Testis (tissue), 3 donors: ENCODE data around the gene NOS3. TPM values are rescaled to one million over a fixed set of nuclear protein-coding genes. Genes with fewer than 3 reads are reported as not detected.

Source experiments
- DNase-seq: peaks from one replicate; pipeline ENCODE4 v3.0.0-alpha.2; 2019
- H3K27ac ChIP-seq, 2 donors: fragments of 200-600 bp; sonication (generic); one replicate each; pipeline ENCODE4 v1.5.1; 2019
- H3K27me3 ChIP-seq: fragments of 200-600 bp; sonication (generic); one replicate; pipeline ENCODE4 v1.5.1; 2019
- H3K36me3 ChIP-seq: fragments of 200-600 bp; sonication (generic); one replicate; pipeline ENCODE4 v1.5.1; 2017; ENCODE audit warnings: low read depth; ENCODE audit errors: missing control alignments
- H3K4me1 ChIP-seq: fragments of 200-600 bp; sonication (generic); one replicate; pipeline ENCODE4 v1.5.1; 2019
- H3K4me3 ChIP-seq, 2 donors: fragments of 200-600 bp; sonication (generic); one replicate each; pipeline ENCODE4 v1.5.1; 2017 to 2019
- H3K9me3 ChIP-seq: fragments of 200-600 bp; sonication (generic); one replicate; pipeline ENCODE4 v1.5.1; 2017
- POLR2A ChIP-seq: fragments of 450-650 bp; IDR thresholded peaks from one replicate; pipeline ENCODE4 v1.6.1; 2017; ENCODE audit warnings: antibody characterized with exemption, mild to moderate bottlenecking, moderate library complexity
- WGBS, 2 donors: methylation state at CpG; one replicate each; pipeline ENCODE4 v1.1.5; 2018; 5-methylcytosine and 5-hydroxymethylcytosine counted together
- intact Hi-C: fragments of 100-400 bp; cut with DNase I; formaldehyde crosslinking; loops from one replicate; pipeline ENCODE4 v1.15.1; 2023; ENCODE audit warnings: low total_unique reads
- polyA plus RNA-seq: library from polyadenylated mRNA; stranded (reverse); fragments of 350-450 nt; fragmentation: Illumina TruSeq; extraction: RNeasy Lipid Tissue Mini Kit (QIAGEN cat#74804); gene quantifications from one replicate; pipeline ENCODE4 v1.2.3, GENCODE V29; 2014; ENCODE audit warnings: low read depth, low replicate concordance; ENCODE audit not compliant: insufficient read depth
- total RNA-seq, 2 donors: library from RNA; depleted of rRNA; stranded (reverse); fragments of >200 nt; gene quantifications; one replicate each; pipeline ENCODE4 v1.2.3, GENCODE V29; 2016
- TF ChIP-seq, protein P1 (sequence below), 3 experiments: fragments of 450-650 bp in 2 of 3; fragments of 200-600 bp in 1 of 3; sonication (generic) in 1 of 3; IDR thresholded peaks; one replicate each; pipeline ENCODE4 v1.5.1; 2016 to 2019; ENCODE audit warnings: antibody characterized with exemption in 3 of 3, mild to moderate bottlenecking in 2 of 3, moderate library complexity in 1 of 3

Gene NOS3
- total and polyA plus RNA-seq, 3 donors from 2014 or later, result 19.5 to 36.6 (median 25.0) TPM

DNA sequence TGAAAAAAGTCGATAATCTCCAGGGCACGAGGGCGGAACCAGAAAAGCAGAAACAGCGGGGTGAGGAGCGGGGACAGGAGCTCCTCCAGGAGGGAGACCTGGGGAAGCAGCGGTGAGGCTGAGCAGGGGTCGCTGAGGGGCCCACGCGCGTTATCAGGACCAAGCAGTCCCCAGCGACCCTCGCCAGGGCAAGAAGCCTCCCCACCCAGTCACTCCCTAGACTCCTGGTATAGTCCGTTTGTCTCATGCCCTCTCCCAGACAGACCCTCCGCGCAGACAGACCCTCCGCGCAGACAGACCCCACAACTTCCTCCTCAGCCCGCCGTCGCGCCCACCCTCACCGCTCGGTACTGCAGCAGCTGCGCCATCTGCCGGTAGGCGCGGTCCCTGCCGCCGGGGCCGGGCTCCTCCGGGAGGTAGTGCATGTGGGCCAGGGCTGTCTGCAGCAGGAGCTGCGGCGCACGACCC lies 27.2 kb downstream of the NOS3 start:
- WGBS, 2 donors, result 3 to 4% methylated on average over 20 to 34 of the region's 34 CpGs
- intact Hi-C loops, result no loop called here
- Histone ChIP-seq H3K4me3 (peak overlapping the region; percentile 21 to 31), H3K4me1 (peaks cover 4% of the 10 kb centered on the region), H3K9me3 (no peaks in the 10 kb centered on the region), H3K36me3 (no peaks in the 10 kb centered on the region), H3K27me3 (no peaks in the 10 kb centered on the region), H3K27ac (no peak overlapping the region)
- TF ChIP-seq, protein P1, sequence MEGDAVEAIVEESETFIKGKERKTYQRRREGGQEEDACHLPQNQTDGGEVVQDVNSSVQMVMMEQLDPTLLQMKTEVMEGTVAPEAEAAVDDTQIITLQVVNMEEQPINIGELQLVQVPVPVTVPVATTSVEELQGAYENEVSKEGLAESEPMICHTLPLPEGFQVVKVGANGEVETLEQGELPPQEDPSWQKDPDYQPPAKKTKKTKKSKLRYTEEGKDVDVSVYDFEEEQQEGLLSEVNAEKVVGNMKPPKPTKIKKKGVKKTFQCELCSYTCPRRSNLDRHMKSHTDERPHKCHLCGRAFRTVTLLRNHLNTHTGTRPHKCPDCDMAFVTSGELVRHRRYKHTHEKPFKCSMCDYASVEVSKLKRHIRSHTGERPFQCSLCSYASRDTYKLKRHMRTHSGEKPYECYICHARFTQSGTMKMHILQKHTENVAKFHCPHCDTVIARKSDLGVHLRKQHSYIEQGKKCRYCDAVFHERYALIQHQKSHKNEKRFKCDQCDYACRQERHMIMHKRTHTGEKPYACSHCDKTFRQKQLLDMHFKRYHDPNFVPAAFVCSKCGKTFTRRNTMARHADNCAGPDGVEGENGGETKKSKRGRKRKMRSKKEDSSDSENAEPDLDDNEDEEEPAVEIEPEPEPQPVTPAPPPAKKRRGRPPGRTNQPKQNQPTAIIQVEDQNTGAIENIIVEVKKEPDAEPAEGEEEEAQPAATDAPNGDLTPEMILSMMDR (IDR thresholded peaks at IDR 0.05), result peak; percentile 59 to 89 (median 78)
- no peak for TF ChIP-seq POLR2A
- peak; percentile 79 for DNase-seq

DNA sequence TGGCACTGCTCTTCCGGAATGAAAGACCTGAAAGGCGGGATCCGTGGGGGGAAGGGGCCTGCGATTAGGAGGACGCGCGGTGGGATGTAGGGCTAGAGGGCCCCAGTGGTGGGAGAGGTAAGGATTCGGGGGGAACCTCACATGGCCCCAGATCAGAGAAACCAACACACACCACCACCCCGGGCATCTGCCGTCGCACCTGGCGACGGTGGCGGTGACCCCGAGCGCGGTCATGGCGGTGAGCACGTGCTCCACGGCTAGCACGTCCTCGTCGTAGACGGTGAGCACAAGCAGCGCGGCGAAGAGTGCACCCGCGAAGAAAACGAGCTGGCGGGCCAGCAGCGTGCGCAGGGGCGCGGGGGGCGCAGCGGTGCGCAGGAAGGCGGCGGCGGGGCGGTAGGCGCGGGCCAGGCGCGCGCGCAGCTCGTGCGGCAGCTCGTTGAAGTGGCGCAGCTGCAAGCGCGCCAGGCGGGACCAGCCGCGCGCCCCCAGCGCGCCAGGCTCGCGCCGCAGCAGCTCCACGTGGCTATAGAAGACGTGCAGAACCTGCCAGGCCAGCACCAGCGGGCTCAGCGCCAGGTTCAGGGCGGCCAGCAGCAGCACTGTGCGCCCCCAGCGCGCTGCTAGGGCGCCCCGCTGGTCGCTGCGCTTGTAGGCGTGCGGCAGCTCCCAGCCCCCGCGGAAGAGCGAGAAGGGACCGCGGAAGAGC lies 27.8 kb downstream of the NOS3 start:
- no peak overlapping the region for H3K27ac ChIP-seq
- no peaks in the 10 kb centered on the region for H3K27me3 ChIP-seq
- H3K4me1 ChIP-seq, result peaks cover 2% of the 10 kb centered on the region
- H3K9me3 ChIP-seq, result no peaks in the 10 kb centered on the region
- peak overlapping the region; percentile 21 to 34 for H3K4me3 ChIP-seq
- WGBS, 2 donors, result 0 to 2% methylated on average over 59 to 68 of the region's 82 CpGs
- no peaks in the 10 kb centered on the region for H3K36me3 ChIP-seq
- intact Hi-C loops, result no loop called here
- TF ChIP-seq, protein P1 (IDR thresholded peaks at IDR 0.05), result no peak
- TF ChIP-seq POLR2A, result no peak
- peak; percentile 38 for DNase-seq

DNA sequence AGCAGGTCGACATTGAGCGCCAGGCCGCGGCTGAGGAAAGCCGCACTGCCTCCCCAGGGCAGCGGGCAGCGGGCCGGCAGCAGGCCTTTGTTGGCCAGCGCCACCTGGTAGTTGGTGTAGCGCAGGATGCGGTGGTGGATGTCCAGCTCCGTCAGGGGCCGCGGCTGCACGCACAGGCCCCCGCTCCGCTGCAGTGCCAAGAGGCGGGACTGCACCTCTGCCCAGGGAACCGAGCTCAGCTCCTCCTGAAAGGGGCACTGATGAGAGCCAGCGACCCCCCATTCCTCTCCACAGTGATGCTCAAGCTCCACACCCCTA lies 28.3 kb downstream of the NOS3 start:
- TF ChIP-seq, protein P1 (IDR thresholded peaks at IDR 0.05), result no peak
- TF ChIP-seq POLR2A, result no peak
- Histone ChIP-seq H3K4me1 (peaks cover 2% of the 10 kb centered on the region), H3K27me3 (no peaks in the 10 kb centered on the region), H3K9me3 (no peaks in the 10 kb centered on the region), H3K4me3 (peak overlapping the region; percentile 21 to 34), H3K27ac (no peak overlapping the region), H3K36me3 (no peaks in the 10 kb centered on the region)
- 15 to 68% methylated on average over 3 to 14 of the region's 20 CpGs for WGBS, 2 donors
- intact Hi-C loops, result no loop called here
- DNase-seq, result no peak

DNA sequence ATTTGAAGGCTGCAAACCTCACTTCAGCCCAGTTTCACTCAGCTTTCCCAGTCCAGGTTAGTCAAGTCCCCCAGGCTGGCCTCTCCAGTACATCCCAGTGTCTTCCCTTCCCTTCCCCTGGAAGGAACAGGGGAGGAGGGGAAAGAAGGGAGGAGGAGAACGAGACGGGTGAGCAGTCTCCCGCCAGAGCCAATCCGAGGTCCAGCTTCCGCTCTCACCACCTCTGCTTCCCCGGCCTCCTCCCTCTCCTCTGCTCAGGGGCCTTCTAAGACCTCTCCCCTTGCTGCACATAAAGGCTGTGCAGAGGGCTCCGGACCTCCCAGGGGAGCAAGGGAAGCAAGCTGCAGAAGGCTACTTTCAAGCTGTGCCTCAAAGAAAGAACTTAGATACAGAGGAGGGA lies 29.4 kb downstream of the NOS3 start:
- Histone ChIP-seq H3K4me3 (no peak overlapping the region), H3K9me3 (no peaks in the 10 kb centered on the region), H3K27me3 (no peaks in the 10 kb centered on the region), H3K36me3 (no peaks in the 10 kb centered on the region), H3K4me1 (peaks cover 2% of the 10 kb centered on the region), H3K27ac (no peak overlapping the region)
- intact Hi-C loops, result no loop called here
- 44 to 62% methylated on average over 7 of the region's 7 CpGs for WGBS, 2 donors
- TF ChIP-seq, protein P1 (IDR thresholded peaks at IDR 0.05), result no peak
- TF ChIP-seq POLR2A, result no peak
- DNase-seq, result no peak

DNA sequence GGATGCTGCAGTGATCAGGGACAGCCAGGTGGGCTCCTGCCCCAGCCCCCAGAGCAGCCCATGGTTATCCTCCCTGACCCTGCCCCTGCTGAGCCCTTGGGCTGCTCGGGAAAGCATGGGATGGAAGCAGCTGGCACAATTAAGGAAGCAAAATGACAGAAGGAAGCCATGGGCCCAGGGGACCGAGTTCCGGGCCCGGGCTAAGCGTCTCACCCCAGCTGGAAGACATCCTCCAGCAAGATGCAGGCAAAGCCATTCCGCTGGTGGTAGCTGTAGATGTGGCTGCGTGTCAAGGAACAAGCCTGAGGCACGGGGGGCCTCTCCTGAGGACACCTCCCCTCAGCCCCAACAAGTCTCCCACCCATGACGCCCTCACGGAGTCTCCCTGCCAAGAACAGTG lies 32.4 kb downstream of the NOS3 start:
- no peak overlapping the region for H3K27ac ChIP-seq
- 73 to 90% methylated on average over 5 to 10 of the region's 10 CpGs for WGBS, 2 donors
- H3K27me3 ChIP-seq, result no peaks in the 10 kb centered on the region
- TF ChIP-seq, protein P1 (IDR thresholded peaks at IDR 0.05), result no peak
- TF ChIP-seq POLR2A, result no peak
- H3K36me3 ChIP-seq, result no peaks in the 10 kb centered on the region
- no peak for DNase-seq
- intact Hi-C loops, result no loop called here
- H3K9me3 ChIP-seq, result no peaks in the 10 kb centered on the region
- H3K4me1 ChIP-seq, result peaks cover 6% of the 10 kb centered on the region
- no peak overlapping the region for H3K4me3 ChIP-seq
